Thyroid gland (tissue), 4 donors: ENCODE measurements around the gene RELL1.

ENCODE experiments used
- CTCF ChIP-seq, 6 experiments: fragments of 200-600 bp in 3 of 6; fragments of 450-650 bp in 3 of 6; sonication (generic) in 3 of 6; IDR thresholded peaks; one replicate each; pipeline ENCODE4 v1.5.1; 2016 to 2019; ENCODE audit warnings: antibody characterized with exemption in 6 of 6, mild to moderate bottlenecking in 2 of 6, inconsistent platforms in 1 of 6, moderate library complexity in 1 of 6
- POLR2A ChIP-seq, 2 donors: fragments of 450-650 bp; IDR thresholded peaks; one replicate each; pipeline ENCODE4 v1.6.1; 2017; ENCODE audit warnings: antibody characterized with exemption in 2 of 2, mild to moderate bottlenecking in 2 of 2, moderate library complexity in 1 of 2

- no peak for TF ChIP-seq CTCF (IDR thresholded peaks at IDR 0.05)
- no peak for TF ChIP-seq POLR2A (IDR thresholded peaks at IDR 0.05)
Observed at GRCh38 chr4:37732526-37733186, 46.5 kb upstream of the RELL1 start.
